AG04450 (cell line): ENCODE results near the gene HPCAL1. TPM values are rescaled to one million over a fixed set of nuclear protein-coding genes. Genes with fewer than 3 reads are reported as not detected.

Experiments
- CTCF ChIA-PET: fragments of 300-600, 350-600 bp; formaldehyde crosslinking; extraction: SDS; loops from one replicate; lab custom pipeline; 2022; ENCODE audit warnings: antibody characterized with exemption, inconsistent platforms; lab: Charles Lee
- POLR2A ChIA-PET: fragments of 350-600 bp; formaldehyde crosslinking; extraction: SDS; loops from one replicate; lab custom pipeline; 2021; ENCODE audit warnings: antibody characterized with exemption, inconsistent platforms; lab: Yijun Ruan, JAX
- DNase-seq: peaks from one replicate; pipeline ENCODE4 v3.0.0-alpha.2; 2011; ENCODE audit warnings: low read depth, low spot score
- H3K27ac ChIP-seq: one replicate; pipeline ENCODE4 v1.5.1; 2012; ENCODE audit warnings: low read depth, low read length, control low read depth
- H3K27me3 ChIP-seq: one replicate; pipeline ENCODE4 v1.6.0; 2012; ENCODE audit warnings: low read length; ENCODE audit not compliant: control insufficient read depth, insufficient read depth
- H3K4me3 ChIP-seq: 2 replicates; pipeline ENCODE4 v1.5.1; 2011; ENCODE audit warnings: mild to moderate bottlenecking, low read depth, low read length, control low read depth
- H3K9me3 ChIP-seq: 2 replicates; pipeline ENCODE4 v1.5.1; 2012; ENCODE audit warnings: low read length; ENCODE audit not compliant: control insufficient read depth, insufficient read depth
- CTCF ChIP-seq: IDR thresholded peaks from 2 replicates; pipeline ENCODE4 v1.5.1; 2011; ENCODE audit warnings: low read depth, low read length, control low read depth, inconsistent platforms
- polyA plus RNA-seq: library from polyadenylated mRNA; depleted of rRNA; stranded (reverse); fragments of >200 nt; gene quantifications from 2 replicates; pipeline ENCODE4 v1.2.3, GENCODE V29; 2011

HPCAL1 gene
- polyA plus RNA-seq, 1 experiment, result 14.4 TPM

- POLR2A ChIA-PET, result interaction anchor here (1.7 kb wide), 1 partner anchor 14 kb away, joined by 4 read pairs; no protein-coding TSS in a partner anchor
- TF ChIP-seq CTCF, result no peak
- CTCF ChIA-PET, result interaction anchor here (1.2 to 1.3 kb wide), 2 partner anchors 125 to 151 kb away, joined by 3 to 5 read pairs; no protein-coding TSS in a partner anchor
- H3K27me3 ChIP-seq, result no peaks in the 10 kb centered on the region
- no peak overlapping the region for H3K4me3 ChIP-seq
- DNase-seq, result no peak
- no peaks in the 10 kb centered on the region; the same call in 1 of the 2 replicates for H3K9me3 ChIP-seq
- no peak overlapping the region for H3K27ac ChIP-seq
These were observed 18.4 kb upstream of the HPCAL1 start for GRCh38 chr2:10284108-10284870.

GRCh38 chr2:10285191-10285555, 17.5 kb upstream of the HPCAL1 start:
- CTCF ChIA-PET, result interaction anchor here (1.2 kb wide), 1 partner anchor 124 kb away, joined by 5 read pairs; no protein-coding TSS in a partner anchor

GRCh38 chr2:10285556-10286198, 17.0 kb upstream of the HPCAL1 start:
- Histone ChIP-seq H3K27ac (peak overlapping the region; percentile 21), H3K9me3 (no peaks in the 10 kb centered on the region; the same call in 1 of the 2 replicates), H3K27me3 (no peaks in the 10 kb centered on the region), H3K4me3 (no peak overlapping the region)
- ChIA-PET POLR2A (interaction anchor here (1.7 kb wide), 1 partner anchor 12 kb away, joined by 4 read pairs; no protein-coding TSS in a partner anchor), CTCF (interaction anchor here (1.2 to 2.4 kb wide), 2 partner anchors 123 to 124 kb away, joined by 5 to 10 read pairs; no protein-coding TSS in a partner anchor)
- TF ChIP-seq CTCF, result no peak
- DNase-seq, result no peak

More at GRCh38 chr2:10285191-10285555, 17.5 kb upstream of the HPCAL1 start:
- Histone ChIP-seq H3K27ac (peak overlapping the region; percentile 21), H3K9me3 (no peaks in the 10 kb centered on the region; the same call in 1 of the 2 replicates), H3K27me3 (no peaks in the 10 kb centered on the region), H3K4me3 (no peak overlapping the region)
- no peak for TF ChIP-seq CTCF
- DNase-seq, result no peak
- POLR2A ChIA-PET, result interaction anchor here (1.7 kb wide), 1 partner anchor 13 kb away, joined by 4 read pairs; no protein-coding TSS in a partner anchor

GRCh38 chr2:10286216-10287037, 16.3 kb upstream of the HPCAL1 start:
- no peak for DNase-seq
- Histone ChIP-seq H3K9me3 (no peaks in the 10 kb centered on the region; the same call in 1 of the 2 replicates), H3K27me3 (no peaks in the 10 kb centered on the region), H3K4me3 (no peak overlapping the region), H3K27ac (no peak overlapping the region)
- POLR2A ChIA-PET, result interaction anchor here (1.7 kb wide), 1 partner anchor 12 kb away, joined by 4 read pairs; no protein-coding TSS in a partner anchor
- CTCF ChIA-PET, result interaction anchor here (2.4 kb wide), 1 partner anchor 123 kb away, joined by 10 read pairs; no protein-coding TSS in a partner anchor
- TF ChIP-seq CTCF, result no peak
